ENCODE results near the gene TOPORS.
A peak's percentile ranks its signal among the peaks of the same experiment; 100 is the strongest.
"Not testable (repeated sequence)": the region's sequence is repeated elsewhere in the genome, so short reads cannot be mapped to it uniquely, and the experiment has no call there.

TOPORS gene

GRCh38 chr9:32550562-32551275, 1.7 kb downstream of the TOPORS start:
- TF ChIP-seq CTCF (conservative IDR thresholded peaks at IDR 0.05; ENCODE audit: low read depth, low read length), result peak; percentile 10
- DNase-seq (ENCODE audit: low read depth), result peak; percentile 96
- H3K4me3 ChIP-seq (ENCODE audit: low read depth, low read length), result peak overlapping the region; percentile 84

GRCh38 chr9:32550150-32550561, 2.2 kb downstream of the TOPORS start:
- DNase-seq (ENCODE audit: low read depth), result peak; percentile 65

GRCh38 chr9:32548213-32548612, 4.2 kb downstream of the TOPORS start:
- H3K4me3 ChIP-seq (ENCODE audit: low read depth, low read length); DNase-seq (ENCODE audit: low read depth): not testable (repeated sequence)

More at GRCh38 chr9:32550150-32550561, 2.2 kb downstream of the TOPORS start:
- peak; percentile 54 for TF ChIP-seq CTCF (conservative IDR thresholded peaks at IDR 0.05; ENCODE audit: low read depth, low read length)
- H3K4me3 ChIP-seq (ENCODE audit: low read depth, low read length), result peak overlapping the region; percentile 84

- no peak overlapping the region for H3K4me3 ChIP-seq (ENCODE audit: low read depth, low read length)
- DNase-seq (ENCODE audit: low read depth), result no peak
- TF ChIP-seq CTCF (conservative IDR thresholded peaks at IDR 0.05; ENCODE audit: low read depth, low read length), result no peak
These were observed 6.5 kb downstream of the TOPORS start for GRCh38 chr9:32545884-32546283.

GRCh38 chr9:32543047-32543446, 9.3 kb downstream of the TOPORS start:
- TF ChIP-seq CTCF (conservative IDR thresholded peaks at IDR 0.05; ENCODE audit: low read depth, low read length), result no peak
- DNase-seq (ENCODE audit: low read depth), result no peak
- H3K4me3 ChIP-seq (ENCODE audit: low read depth, low read length), result no peak overlapping the region

GRCh38 chr9:32533816-32534215, 18.6 kb downstream of the TOPORS start:
- H3K4me3 ChIP-seq (ENCODE audit: low read depth, low read length), result no peak overlapping the region
- TF ChIP-seq CTCF (conservative IDR thresholded peaks at IDR 0.05; ENCODE audit: low read depth, low read length), result no peak
- no peak for DNase-seq (ENCODE audit: low read depth)

- TF ChIP-seq CTCF (conservative IDR thresholded peaks at IDR 0.05; ENCODE audit: low read depth, low read length), result no peak
- H3K4me3 ChIP-seq (ENCODE audit: low read depth, low read length), result no peak overlapping the region
- peak; percentile 8 for DNase-seq (ENCODE audit: low read depth)
These were observed 19.1 kb downstream of the TOPORS start for GRCh38 chr9:32533336-32533735.

Data from choroid plexus epithelial cell (primary cell).